ENCODE data around the gene GGCX.
"Not testable (repeated sequence)": the region's sequence is repeated elsewhere in the genome, so short reads cannot be mapped to it uniquely, and the experiment has no call there.

Gene GGCX

GRCh38 chr2:85578243-85579180 is 17.2 kb upstream of the GGCX start:
- H3K4me3 ChIP-seq (ENCODE audit: low read length) = no peak overlapping the region
- DNase-seq (ENCODE audit: low read depth, low spot score) = no peak

DNA sequence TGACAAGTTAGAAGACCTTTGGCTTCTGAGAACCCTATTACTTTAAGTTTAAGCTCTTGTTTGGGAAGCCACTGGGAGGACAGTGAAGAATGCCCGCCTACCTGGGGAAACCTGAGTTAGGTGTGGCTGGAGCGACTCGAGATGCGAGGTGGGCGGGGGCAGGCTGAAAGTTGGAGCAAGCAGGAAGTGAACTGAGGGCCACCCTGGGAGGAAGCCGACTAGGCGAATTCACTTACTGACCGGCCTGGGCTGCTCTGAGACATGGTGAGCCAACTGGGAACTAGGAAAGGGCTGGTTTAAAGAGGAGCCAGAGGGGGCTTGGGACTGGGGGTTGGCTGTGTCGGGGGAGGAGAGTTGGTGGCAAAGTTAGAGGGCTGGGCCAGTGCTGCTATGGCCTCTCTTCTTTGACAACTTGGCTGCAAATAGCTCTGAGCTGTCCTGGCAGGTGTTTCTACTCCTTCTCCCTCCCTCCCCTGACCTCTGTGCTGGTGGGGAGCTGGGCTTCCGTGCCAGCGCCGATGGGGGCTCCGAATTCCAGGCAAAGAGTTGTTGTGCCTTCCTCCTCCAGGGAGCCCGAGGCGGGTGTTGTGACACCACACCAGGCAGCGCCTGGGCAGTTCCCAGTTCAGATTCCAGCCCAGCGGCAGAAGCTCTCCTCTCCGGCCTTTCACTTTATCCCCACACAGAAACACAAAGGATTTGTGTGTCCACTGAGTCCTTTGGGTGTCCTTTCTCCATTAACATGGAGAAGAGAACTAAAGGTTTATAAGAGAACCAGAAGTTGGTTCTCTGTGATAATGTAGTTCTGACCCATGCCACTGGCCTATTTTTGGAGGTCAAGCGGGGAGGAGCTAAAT is 16.3 kb upstream of the GGCX start, which contains the start of gene VAMP8:
TSS of gene VAMP8 (plus strand) at position 201 of the 857 bp plus-strand sequence. CDS start at position 262, 61 bp downstream.
- no peak for DNase-seq (ENCODE audit: low read depth, low spot score)
- no peak within 1 kb of the TSS for H3K4me3 ChIP-seq (ENCODE audit: low read length)

DNA sequence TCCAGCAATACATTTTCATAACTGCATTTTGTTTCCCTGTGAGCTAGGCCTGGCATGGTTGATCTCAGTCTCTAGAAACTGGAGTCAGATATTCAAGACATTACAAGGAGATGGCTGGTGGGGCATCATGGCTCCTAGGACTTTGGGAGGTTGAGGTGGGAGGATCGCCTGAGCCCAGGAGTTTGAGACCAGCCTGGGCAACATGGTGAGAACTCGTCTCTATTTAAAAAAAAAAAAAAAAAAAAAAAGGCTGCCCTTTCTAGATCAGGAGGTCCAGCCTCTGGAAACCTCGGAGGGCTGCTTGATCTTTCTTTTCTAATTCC is 15.7 kb upstream of the GGCX start:
- no peak for DNase-seq (ENCODE audit: low read depth, low spot score)
- H3K4me3 ChIP-seq (ENCODE audit: low read length) = no peak overlapping the region

GRCh38 chr2:85575739-85576138 is 14.4 kb upstream of the GGCX start:
- DNase-seq (ENCODE audit: low read depth, low spot score) = no peak
- no peak overlapping the region for H3K4me3 ChIP-seq (ENCODE audit: low read length)

GRCh38 chr2:85566265-85566664 is 5.0 kb upstream of the GGCX start:
- H3K4me3 ChIP-seq (ENCODE audit: low read length) = no peak overlapping the region
- no peak for DNase-seq (ENCODE audit: low read depth, low spot score)

- no peak overlapping the region for H3K4me3 ChIP-seq (ENCODE audit: low read length)
- DNase-seq (ENCODE audit: low read depth, low spot score) = no peak
These were observed 2.9 kb upstream of the GGCX start for GRCh38 chr2:85564144-85564563.

DNA sequence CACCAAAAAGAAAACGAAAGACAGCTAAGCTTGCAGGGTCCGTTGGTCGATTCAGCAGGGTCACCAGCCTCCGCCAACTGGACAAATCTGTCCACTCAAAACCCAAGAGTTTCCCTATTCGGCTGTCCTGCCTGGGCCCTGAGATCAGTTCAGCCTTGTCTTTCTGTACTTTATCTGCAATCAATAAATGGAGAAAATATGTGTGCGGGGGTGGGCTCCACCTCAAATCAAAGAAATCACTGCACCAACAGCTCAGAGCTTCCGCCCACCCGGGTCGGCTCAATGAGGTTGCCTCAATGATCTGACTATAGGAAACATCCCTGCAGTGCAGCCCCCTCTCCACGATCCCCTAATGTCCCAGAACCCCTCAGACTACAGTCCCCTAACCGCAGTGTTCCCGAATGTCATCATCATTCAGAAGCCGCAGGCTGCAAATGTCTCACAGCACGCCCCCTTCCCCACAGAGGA is 447 bp downstream of the GGCX start:
- H3K4me3 ChIP-seq (ENCODE audit: low read length) = peak overlapping the region; percentile 66
- no peak for DNase-seq (ENCODE audit: low read depth, low spot score)

- H3K4me3 ChIP-seq (ENCODE audit: low read length) = peak overlapping the region; percentile 66
- DNase-seq (ENCODE audit: low read depth, low spot score) = not testable (repeated sequence)
These were observed 928 bp downstream of the GGCX start for GRCh38 chr2:85560403-85560726.

DNA sequence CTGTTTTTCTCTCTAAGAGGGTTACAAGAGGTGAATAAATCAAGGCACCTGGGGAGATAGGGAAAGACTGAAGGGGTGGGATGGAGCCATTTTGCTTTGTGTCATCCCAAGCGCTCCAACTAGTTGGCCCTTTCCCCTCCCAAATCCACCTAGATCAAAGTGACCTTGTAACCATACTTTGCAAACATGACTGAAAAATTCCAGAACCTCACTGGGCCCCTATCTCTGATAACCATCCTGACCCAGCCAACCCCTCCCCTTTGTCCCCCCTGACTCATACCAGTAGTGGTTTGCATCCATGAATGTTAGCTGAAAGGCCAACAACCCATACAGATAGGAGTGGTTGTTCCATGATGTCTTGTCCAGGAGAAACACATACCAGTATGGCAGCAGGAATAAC is 3.1 kb downstream of the GGCX start:
- H3K4me3 ChIP-seq (ENCODE audit: low read length) = no peak overlapping the region
- DNase-seq (ENCODE audit: low read depth, low spot score) = no peak

DNA sequence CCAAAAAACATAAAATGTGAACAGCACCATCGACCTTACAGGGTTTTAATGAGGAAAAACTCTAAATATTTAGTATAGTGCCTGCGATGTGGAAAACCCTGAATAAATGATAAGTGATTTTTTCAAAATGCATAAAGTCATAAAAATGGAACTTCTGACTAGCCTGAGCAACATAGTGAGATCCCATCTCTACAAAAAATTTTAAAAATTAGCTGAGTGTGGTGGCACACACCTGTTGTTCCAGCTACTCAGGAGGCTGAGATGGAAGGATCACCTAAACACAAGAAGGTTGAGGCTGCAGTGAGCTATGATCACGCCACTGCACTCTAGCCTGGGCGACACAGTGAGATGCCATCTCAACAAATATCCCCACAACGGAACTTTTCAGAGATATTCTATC is 4.2 kb downstream of the GGCX start:
- no peak overlapping the region for H3K4me3 ChIP-seq (ENCODE audit: low read length)

DNA sequence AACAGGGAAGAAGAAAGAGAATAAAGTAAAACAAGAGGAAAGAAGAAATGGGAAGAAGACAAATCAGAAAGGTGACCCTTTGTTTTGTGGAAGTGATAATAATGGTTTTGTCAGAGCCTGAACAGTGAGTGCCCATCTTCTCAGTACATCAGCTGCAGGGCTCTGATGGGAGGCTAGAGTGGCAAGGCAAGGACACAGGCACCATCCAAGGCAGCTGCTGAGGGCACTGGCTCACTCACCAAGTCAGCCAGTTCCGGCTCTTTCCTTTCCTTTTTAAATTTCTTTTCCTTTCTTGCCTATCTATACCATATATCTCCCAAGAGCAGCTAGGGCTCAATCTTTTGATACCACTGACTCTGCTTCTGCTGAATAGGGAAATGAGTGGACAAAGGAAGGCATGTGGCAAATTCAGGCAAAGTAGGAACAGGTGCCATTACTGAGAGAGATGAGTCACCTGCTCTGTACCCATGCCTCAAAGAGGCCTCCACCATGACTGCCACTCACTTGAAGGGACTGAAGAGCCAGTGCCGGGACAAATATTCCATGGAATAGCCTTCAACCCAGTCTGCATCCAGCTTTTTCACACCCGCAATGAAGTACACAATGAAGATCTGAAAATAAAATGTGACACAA is 6.2 kb downstream of the GGCX start:
- DNase-seq (ENCODE audit: low read depth, low spot score) = no peak

More for the DNA sequence above, 4.2 kb downstream of the GGCX start:
- DNase-seq (ENCODE audit: low read depth, low spot score) = no peak

DNA sequence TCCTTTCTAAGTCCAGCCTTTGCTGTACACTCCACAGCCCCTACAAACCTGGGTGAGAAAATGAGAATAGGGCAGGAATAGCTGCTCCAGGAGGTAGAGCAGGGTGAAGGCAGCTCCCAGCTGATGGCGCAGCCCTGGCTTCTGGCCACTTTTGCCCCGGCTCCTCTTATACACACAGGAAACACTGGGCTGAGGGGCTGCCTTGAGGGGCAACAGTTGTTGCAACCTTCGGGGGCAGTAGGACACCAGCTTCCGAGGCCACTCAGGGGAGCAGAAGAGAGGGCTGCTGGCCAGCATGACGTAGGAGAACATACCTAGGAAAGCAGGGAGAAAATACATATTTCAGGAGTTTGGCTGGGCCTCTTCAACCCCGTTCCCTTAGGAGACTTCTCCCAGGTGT is 8.1 kb downstream of the GGCX start:
- no peak for DNase-seq (ENCODE audit: low read depth, low spot score)
- no peak overlapping the region for H3K4me3 ChIP-seq (ENCODE audit: low read length)

More for the DNA sequence above, 6.2 kb downstream of the GGCX start:
- H3K4me3 ChIP-seq (ENCODE audit: low read length) = no peak overlapping the region

DNA sequence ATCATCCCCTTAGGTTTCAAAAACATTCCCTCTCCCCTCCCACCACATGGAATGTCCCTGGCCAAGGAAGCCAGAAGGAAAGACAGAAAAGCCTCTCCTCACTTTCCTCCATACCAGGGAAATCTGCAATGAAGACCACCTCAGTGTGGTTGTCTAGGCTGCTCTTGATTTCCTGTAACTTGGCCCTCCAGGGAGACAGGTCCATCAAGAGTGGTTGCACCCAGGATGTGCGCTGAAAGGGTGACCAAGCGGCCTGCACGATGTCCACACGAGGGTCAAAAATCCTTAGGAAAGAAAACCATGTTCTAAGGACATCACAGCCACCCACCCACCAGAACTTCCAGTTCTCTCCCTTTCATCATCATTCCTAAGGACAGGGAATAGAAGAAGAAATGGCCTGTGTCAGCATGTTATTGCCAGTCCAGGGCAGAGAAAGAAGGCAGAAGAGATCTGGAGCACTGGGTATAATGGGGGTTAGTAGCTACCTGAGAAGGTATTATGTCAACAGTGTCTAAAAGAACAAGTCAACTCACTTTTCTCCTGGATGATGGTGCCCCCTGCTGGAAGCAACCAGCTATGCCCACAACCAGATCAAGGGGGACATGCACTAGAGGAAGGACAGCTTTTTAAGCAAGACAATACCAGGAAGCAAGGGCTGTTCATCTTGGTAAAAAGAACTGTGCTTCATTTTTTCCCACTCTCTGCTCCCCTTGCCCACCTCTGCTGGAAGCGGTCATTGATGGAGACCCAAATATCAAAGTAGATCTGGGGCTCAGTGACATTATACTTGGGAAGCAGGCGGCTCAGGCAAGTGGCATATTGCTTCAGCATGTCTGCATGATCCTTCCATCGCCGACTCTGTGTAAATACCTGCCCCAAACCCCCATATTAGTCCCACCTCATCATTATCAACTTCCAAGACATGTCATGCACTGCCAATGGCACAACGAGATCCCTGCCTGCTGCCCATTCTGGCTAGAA is 9.3 kb downstream of the GGCX start:
- H3K4me3 ChIP-seq (ENCODE audit: low read length) = no peak overlapping the region
- DNase-seq (ENCODE audit: low read depth, low spot score) = peak; percentile 85

DNA sequence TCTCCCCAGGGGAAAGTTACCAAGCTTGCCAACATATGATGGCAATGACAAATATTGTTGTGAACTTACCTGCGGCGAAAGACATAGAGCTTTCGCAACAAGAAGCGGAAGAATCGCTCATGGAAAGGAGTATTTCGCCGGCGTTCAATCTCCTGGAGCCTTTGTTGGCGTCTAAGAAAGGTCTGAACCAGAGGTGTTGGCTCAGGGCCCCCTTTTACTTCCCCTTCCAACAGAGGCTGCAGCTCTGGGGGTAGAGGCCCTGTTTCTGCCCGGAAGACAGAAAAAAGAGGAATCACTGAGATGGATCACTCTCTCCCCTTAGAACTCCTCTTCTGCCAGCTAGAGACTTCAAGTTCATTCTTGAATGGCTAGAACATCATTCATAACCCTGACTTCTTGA is 10.8 kb downstream of the GGCX start:
- H3K4me3 ChIP-seq (ENCODE audit: low read length) = no peak overlapping the region
- DNase-seq (ENCODE audit: low read depth, low spot score) = no peak

- H3K4me3 ChIP-seq (ENCODE audit: low read length) = no peak overlapping the region
- no peak for DNase-seq (ENCODE audit: low read depth, low spot score)
These were observed 11.5 kb downstream of the GGCX start for GRCh38 chr2:85549826-85550225.

- no peak overlapping the region for H3K4me3 ChIP-seq (ENCODE audit: low read length)
- no peak for DNase-seq (ENCODE audit: low read depth, low spot score)
These were observed 12.2 kb downstream of the GGCX start for GRCh38 chr2:85549095-85549494.

- DNase-seq (ENCODE audit: low read depth, low spot score) = no peak
- no peak overlapping the region for H3K4me3 ChIP-seq (ENCODE audit: low read length)
These were observed 12.7 kb downstream of the GGCX start for GRCh38 chr2:85548608-85548900.

- no peak overlapping the region for H3K4me3 ChIP-seq (ENCODE audit: low read length)
- no peak for DNase-seq (ENCODE audit: low read depth, low spot score)
These were observed 13.3 kb downstream of the GGCX start for GRCh38 chr2:85547859-85548607.
